ENCODE data around the gene SLC12A8.

DNA sequence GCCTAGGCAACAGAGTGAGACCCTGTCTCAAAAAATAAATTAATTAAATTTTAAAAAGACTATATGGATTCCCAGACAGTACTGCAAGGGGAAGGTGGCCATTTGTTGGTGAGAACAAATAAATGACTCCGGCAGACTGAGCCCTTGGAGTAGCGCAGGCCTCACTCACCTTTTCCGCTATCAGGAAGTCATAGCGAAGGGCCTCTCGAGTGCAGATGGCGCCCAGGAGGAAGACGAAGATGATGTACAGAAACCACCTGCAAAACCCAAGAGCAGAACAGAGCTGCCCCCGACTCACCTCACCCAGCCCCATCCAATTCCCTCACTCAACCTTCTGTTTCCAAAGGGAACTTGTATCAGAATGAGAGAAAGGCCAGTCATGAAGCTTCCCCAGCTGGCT is 93.9 kb downstream of the SLC12A8 start:
- TF ChIP-seq, protein P1, sequence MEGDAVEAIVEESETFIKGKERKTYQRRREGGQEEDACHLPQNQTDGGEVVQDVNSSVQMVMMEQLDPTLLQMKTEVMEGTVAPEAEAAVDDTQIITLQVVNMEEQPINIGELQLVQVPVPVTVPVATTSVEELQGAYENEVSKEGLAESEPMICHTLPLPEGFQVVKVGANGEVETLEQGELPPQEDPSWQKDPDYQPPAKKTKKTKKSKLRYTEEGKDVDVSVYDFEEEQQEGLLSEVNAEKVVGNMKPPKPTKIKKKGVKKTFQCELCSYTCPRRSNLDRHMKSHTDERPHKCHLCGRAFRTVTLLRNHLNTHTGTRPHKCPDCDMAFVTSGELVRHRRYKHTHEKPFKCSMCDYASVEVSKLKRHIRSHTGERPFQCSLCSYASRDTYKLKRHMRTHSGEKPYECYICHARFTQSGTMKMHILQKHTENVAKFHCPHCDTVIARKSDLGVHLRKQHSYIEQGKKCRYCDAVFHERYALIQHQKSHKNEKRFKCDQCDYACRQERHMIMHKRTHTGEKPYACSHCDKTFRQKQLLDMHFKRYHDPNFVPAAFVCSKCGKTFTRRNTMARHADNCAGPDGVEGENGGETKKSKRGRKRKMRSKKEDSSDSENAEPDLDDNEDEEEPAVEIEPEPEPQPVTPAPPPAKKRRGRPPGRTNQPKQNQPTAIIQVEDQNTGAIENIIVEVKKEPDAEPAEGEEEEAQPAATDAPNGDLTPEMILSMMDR (IDR thresholded peaks at IDR 0.05), result no peak
- no peak for TF ChIP-seq POLR2A (IDR thresholded peaks at IDR 0.05)
